Superior temporal gyrus (tissue), 1 donor: Measurements from ENCODE around the gene CTNND2.

Experiments used
- DNase-seq: peaks from one replicate; pipeline ENCODE4 v3.0.0-alpha.2; 2016; ENCODE audit errors: extremely low spot score

CTNND2 gene, protein sequence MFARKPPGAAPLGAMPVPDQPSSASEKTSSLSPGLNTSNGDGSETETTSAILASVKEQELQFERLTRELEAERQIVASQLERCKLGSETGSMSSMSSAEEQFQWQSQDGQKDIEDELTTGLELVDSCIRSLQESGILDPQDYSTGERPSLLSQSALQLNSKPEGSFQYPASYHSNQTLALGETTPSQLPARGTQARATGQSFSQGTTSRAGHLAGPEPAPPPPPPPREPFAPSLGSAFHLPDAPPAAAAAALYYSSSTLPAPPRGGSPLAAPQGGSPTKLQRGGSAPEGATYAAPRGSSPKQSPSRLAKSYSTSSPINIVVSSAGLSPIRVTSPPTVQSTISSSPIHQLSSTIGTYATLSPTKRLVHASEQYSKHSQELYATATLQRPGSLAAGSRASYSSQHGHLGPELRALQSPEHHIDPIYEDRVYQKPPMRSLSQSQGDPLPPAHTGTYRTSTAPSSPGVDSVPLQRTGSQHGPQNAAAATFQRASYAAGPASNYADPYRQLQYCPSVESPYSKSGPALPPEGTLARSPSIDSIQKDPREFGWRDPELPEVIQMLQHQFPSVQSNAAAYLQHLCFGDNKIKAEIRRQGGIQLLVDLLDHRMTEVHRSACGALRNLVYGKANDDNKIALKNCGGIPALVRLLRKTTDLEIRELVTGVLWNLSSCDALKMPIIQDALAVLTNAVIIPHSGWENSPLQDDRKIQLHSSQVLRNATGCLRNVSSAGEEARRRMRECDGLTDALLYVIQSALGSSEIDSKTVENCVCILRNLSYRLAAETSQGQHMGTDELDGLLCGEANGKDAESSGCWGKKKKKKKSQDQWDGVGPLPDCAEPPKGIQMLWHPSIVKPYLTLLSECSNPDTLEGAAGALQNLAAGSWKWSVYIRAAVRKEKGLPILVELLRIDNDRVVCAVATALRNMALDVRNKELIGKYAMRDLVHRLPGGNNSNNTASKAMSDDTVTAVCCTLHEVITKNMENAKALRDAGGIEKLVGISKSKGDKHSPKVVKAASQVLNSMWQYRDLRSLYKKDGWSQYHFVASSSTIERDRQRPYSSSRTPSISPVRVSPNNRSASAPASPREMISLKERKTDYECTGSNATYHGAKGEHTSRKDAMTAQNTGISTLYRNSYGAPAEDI (N-terminal part only)

DNA sequence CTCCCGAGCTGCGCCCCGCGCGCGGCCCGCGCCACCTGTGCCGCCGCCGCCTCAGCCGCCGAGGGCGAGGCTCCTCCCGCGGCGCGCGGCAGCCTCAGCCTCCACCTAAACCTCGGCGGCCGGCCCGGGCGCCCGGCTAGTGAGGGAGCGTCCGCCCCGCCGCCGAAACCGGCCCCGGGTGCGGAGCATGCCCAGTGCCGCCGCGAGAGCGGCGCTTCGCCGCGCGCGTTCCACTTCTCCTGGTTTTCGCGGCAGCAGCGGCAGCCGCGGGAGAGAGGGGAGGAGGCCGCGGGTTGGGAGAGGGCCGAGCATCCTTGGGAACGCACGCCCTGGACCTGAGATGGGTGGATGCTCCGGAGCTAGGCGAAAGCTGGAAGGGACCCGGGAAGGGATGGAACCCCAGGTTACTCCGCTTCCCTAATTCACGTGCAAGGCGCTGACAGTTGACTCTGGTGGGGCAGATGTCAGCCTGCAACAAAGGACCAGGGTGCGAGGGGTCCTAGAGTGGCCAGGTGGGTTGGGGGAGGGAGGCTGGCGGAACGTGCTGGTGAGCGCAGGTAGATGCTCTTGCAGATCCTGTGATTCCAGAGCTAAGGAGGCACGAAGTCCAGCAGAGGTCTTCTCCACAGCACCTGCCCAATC, at the start of gene CTNND2:
Gene CTNND2 (minus strand): TSS at position 182 of the 642 bp plus-strand sequence. CDS start 593 bp downstream, outside the sequence.
- peak; percentile 69 for DNase-seq

GRCh38 chr5:11946317-11946716, 42.1 kb upstream of the CTNND2 start:
- DNase-seq: no peak

- DNase-seq: no peak
Measured at GRCh38 chr5:11941566-11941965, 37.3 kb upstream of the CTNND2 start.

GRCh38 chr5:11931638-11932037, 27.4 kb upstream of the CTNND2 start:
- no peak for DNase-seq

DNA sequence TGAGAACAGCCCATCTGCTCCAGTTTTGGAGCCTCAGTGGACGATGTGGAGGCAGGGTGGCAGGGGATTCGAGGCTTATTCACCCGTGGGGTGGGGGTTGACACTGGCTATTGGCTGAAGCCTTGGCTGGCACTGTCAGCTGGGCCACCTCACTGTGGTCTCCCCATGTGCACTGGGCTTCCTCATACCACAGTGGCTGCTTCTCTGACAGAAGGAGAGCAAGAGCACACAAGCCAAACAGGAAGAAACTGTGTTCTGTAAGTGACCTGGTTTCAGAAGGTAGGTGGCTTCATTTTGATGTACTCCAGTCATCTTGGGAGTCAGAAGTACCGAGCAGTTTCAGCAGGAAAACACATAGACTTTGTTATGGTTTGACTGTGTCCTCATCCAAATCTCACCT, 24.7 kb upstream of the CTNND2 start:
- no peak for DNase-seq

GRCh38 chr5:11925701-11926100, 21.5 kb upstream of the CTNND2 start:
- no peak for DNase-seq

- no peak for DNase-seq
Measured at GRCh38 chr5:11922394-11922793, 18.1 kb upstream of the CTNND2 start.

DNA sequence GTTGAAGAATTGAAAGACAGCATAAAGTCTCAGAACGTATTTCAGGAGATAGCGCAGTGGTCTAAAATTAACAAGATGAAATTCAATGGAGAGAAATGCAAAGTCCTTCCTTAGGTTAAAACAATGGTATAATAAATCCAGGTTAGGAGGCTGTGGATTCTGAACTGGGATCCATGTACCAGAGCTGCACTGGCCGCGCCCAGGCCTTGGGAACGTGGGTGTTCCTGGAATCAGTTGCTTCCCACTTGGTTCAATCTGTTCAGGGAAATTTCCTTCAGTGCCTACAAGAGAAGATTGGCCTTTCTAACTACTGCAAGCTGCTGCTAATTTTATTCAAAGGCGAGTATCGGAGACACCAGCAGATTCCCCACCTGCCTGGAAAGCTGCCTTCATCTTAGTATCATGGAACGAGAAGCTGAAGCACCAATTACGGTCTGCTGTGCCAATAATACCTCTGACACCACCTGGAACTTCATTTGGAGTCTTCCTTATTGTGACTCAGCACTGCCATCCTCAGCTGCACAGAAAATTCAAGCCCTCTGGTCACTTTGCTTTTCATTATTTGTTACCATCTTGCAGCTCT, 14.3 kb upstream of the CTNND2 start:
- peak; percentile 33 for DNase-seq

DNA sequence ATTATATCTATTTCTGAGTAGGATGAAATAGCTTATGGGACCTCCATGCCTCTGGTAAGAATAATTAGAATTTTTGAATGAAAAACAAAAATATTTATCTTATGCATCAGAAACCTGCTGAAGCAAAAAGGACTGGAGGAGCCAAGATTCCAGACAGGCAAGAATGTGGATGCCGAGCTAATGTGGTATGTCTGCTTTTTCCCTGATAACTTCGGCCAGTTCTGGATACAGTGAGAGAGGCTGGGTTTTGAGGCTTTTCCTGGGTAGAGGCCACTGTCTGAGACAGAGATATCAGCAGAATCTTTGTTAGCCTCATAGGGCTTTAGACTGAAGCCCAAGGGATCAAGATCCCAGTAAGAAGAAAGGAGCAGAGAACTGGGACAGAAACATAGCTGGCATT, 5.2 kb upstream of the CTNND2 start:
- no peak for DNase-seq

- no peak for DNase-seq
Measured at GRCh38 chr5:11906497-11906896, 2.3 kb upstream of the CTNND2 start.

GRCh38 chr5:11905206-11905605, 960 bp upstream of the CTNND2 start:
- DNase-seq: no peak

- no peak for DNase-seq
Measured at GRCh38 chr5:11903614-11904264, 507 bp downstream of the CTNND2 start.

DNA sequence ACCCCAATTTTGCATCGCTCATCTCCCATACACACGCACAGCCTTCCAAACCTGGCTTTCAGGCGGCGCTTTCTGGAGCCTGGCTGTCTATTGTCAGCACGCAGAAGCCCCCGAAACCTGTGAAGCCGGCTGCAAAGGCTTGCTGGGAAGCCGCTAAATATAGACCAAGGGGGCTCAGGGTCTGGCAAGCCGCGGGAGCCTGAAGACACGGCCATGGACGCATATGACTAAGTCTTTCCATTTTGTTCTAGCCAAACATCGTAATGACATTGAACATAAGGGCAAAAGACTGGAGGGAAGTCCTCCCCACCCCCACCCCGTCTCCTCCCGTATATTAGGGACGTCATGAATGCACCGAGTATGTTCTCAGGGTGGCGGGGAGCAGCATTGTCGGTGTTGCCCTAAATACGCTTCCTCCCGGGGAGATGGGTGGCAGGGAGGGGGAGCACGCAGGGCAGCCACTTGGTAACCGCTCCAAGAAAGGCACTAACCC, 1.1 kb downstream of the CTNND2 start:
- DNase-seq: no peak

DNA sequence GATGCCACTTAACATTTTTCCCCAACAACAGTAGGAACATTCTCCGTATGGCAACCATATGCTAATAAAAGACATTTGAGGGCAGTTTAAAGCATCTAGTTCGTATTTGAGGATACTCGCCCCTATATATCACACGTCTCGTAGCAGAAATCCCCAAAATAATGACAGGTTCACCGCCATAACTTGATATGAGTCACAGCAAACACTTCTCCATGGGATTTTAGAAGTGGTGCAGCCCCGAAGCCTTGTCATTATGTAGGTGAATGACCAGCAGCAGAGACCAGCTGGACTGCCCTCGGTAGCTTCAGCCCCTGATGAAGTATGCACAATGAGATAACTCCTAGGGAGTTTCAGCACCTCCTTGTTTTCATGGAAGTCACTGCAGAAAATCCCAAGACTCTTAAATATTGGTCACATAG, 2.0 kb downstream of the CTNND2 start:
- DNase-seq: peak; percentile 57

- no peak for DNase-seq
Measured at GRCh38 chr5:11898787-11899186, 5.5 kb downstream of the CTNND2 start.

DNA sequence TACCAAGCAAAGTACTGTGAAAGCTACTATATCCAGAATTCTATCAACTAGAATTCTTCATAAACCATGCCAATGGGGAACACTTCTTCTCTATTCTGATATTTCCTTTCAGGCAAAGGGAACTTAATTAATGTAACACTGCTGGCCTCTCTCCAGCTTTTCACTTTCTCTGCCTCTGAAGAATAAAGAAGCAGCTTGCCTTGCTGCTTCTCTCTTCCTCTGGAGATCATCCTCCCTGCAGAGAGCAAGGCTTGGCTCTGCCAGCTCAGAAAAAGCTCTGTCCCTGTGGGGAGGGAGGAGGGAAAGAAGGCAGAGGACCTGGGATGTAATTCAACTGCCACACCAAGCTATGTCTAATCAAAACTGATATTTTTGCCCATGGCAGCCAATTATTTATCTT, 6.5 kb downstream of the CTNND2 start:
- DNase-seq: no peak

DNA sequence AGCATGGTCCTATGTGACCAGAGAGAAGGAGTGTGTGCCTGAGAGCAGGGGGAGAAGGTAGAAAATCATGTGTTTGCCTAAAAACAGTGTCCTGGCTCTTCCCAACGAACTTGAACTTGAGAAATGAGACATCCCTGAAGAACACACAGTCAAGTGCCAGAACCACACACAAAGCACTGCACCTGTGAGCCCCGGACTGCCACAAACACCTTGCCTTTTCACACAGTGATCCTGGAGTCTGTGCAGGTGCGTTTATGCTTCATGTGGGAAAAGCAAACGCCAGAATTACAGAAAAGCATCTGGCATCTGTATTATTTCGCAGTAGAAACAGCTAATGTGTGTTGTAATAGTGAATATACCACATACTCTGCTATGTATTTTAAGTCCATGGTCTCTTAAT, 9.3 kb downstream of the CTNND2 start:
- no peak for DNase-seq

DNA sequence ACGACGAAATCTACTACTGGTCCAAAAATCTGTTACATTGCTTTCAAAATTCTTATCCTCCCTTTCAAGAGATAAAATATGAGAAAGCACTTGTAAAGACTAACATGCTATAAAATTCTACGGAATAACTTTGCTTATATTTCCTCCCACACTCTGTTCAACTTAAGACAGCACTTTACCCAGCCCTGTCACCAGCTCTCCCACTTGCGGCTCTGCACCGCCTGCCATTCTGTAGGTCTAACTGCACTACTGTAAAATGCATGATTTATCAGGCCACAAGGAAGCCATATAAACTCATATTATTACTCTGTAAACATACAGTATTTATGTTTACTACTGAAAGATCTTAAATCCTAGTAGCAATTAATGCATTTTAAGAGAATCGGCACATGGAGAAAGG, 11.4 kb downstream of the CTNND2 start:
- no peak for DNase-seq

GRCh38 chr5:11890777-11891176, 13.5 kb downstream of the CTNND2 start:
- no peak for DNase-seq

GRCh38 chr5:11888221-11888620, 16.0 kb downstream of the CTNND2 start:
- DNase-seq: no peak

GRCh38 chr5:11878814-11879213, 25.4 kb downstream of the CTNND2 start:
- DNase-seq: peak; percentile 68
